NCI-H1436 (cell line): ENCODE results near the gene VIM.
"Not testable (repeated sequence)": the region's sequence is repeated elsewhere in the genome, so short reads cannot be mapped to it uniquely, and the experiment has no call there.

ENCODE experiments used
- DNase-seq: peaks from one replicate; lab custom pipeline; 2025; lab: John Stamatoyannopoulos, UW

The VIM gene

DNA sequence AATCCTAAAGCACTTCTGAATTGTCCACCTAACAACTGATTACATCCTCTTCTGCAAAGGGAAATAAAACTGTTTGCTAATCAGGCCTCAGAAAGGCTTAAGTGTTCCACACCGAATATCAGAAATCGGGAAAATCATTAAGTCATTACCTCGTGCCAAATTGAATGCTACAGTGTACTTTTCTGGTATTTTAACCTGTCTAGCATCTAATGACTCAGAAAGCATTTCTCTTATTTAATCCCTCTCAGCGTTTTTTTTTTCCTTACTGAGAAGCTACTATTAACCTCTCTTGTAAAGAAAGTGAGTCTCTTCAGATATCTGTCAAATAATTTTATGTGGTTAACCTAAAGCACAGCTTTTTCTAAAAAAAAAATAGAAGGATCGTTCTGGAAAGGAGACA lies 28.6 kb downstream of the VIM start:
- DNase-seq: no peak

GRCh38 chr10:17257466-17258321 lies 29.7 kb downstream of the VIM start:
- peak; percentile 12 for DNase-seq

DNA sequence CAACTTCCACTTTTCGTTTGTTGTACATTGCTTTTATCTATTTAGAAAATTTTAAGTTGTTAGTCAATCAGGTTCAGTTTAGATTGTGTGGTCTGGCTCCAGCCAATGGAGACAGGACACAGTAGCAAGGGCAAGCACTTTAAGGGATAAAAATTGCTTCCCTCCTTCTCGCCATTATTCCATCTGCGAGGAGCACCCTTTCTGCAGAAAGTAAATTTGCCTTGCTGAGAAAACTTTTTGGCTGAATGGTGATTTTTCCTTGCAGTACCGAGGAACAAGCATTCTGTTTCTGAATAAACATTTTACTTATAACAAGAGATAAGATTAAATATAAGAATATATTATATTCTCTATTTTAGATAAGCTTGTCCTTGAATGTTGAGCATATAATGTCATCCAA lies 34.5 kb downstream of the VIM start:
- no peak for DNase-seq

DNA sequence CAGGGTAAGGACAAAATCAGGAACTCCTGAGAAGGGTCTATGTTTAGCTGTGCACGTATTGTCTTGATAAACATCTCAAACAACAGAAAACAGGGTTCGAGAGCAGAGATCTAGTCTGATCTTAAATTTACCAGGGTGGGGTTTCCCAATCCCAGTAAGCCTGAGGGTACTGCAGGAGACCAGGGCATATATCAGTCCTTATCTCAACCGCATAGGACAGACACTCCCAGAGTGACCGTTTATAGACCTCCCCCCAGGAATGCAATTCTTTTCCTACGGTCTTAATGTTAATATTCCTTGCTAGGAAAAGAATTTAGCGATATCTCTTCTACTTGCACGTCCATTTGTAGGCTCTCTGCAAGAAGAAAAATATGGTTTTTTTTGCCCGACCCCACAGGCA lies 35.5 kb downstream of the VIM start:
- no peak for DNase-seq

GRCh38 chr10:17265468-17265867 lies 37.4 kb downstream of the VIM start:
- DNase-seq: no peak

- DNase-seq: not testable (repeated sequence)
Observed at GRCh38 chr10:17266549-17266948, 38.5 kb downstream of the VIM start.

DNA sequence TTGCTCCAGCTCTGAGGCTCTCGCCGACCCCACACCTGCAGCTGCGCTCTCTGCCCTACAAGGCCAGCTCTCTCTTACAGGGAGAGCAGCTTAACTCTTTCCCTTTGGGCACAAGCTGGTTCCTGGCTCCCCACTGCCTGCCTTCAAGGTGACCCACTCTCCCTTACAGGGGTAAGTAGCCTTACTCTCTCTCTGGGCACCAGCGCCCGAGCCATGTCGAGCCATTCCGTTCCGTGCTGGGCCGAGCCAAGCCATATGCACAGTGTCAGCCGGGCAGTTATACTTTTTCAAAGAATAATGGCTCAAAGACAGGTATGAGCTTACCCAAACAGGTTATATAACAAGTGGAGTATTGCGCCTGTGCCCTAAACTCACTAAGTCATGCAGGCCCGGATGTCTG lies 44.6 kb downstream of the VIM start:
- DNase-seq: no peak

- no peak for DNase-seq
Observed at GRCh38 chr10:17273403-17273802, 45.4 kb downstream of the VIM start.

DNA sequence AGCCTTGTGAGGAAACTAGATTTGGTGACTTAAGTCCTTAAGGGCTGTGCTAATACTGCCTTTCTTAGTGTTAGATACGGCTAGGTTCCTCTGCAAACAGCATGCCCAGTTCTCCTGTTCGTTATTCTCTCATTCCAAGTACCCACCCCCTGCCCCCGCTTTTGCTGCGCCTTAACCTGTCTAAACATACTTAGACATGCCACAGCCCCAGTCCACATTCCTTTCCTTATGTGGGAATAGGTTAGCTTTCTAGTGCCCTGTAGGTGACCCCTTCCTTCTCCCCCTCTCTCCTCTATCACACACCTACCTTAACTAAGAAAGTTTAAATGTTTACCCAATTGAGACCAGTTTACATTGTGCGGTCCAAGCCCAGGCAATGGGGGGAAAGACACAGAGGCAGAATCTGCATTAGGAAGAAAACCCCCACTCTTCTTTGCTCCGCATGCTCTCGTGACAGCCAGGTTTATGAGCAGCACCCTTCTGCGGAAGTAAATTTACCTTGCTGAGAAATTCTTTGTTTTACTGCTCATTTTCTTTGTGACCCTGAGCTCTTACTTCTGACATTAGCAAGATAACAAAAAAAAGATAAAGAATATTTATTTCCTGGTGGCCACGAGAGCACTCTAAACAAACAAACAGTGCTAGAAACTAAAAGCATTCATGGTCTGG lies 48.8 kb downstream of the VIM start:
- DNase-seq: no peak

DNA sequence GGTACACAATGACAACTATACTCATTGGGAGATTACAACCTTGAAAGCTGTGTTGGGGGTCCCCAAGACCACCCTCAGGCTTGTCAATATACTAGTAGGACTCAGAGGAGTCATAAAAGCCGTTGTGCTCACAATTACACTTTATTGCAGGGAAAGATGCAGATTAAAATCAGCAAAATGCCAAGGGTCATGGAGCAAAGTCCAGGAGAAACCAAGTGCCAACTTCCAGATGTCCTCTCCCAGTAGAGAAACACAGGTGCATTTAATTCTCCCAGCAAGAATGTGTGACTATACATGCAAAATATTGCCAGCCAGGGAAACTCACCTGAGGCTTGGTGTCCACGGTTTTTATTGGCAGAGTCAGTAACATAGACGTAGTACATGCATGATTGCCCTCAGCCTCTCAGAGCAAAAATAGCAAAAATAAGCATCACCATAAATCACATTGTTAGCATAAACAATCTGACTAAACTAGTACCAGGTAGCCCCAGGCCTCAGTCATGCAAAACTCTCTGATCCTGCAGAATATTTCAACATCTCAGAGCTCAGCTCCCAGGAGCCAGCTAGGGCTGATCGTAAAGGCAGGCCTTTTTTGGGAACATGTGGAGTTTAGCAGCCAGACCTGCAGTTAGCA lies 50.7 kb downstream of the VIM start:
- DNase-seq: no peak

- DNase-seq: no peak
Observed at GRCh38 chr10:17282311-17282710, 54.3 kb downstream of the VIM start.

GRCh38 chr10:17286562-17287550 lies 58.8 kb downstream of the VIM start:
- no peak for DNase-seq
